GM18517 (cell line): Measurements from ENCODE around the gene PSEN2.

Experiments
- ATAC-seq: cut with Tn5 transposase; IDR thresholded peaks from one replicate; pipeline ENCODE4 v1.9.1; 2021; ENCODE audit warnings: mild to moderate bottlenecking, moderate library complexity; ENCODE audit not compliant: unreplicated experiment

The PSEN2 gene

DNA sequence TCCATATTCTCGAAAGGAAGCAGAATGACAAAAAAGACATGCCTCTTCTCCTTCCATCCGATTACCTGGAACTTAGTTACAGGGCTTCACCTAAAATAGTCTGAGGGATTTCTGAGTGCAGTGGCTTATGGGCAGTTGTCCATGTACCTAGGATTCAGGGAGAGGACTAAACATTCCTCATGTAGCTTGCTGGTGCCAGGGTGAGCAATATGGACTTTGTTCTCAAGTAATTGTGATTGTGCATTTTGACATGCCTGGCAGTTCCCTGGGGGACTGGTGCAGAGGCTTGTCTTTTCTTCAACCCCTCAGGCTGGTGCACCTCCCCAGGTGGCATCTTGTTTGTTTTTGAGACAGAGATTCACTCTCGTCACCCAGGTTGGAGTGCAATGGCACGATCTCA, 6.1 kb upstream of the PSEN2 start:
- ATAC-seq = no peak

GRCh38 chr1:226865590-226865989, 4.8 kb upstream of the PSEN2 start:
- ATAC-seq = no peak

GRCh38 chr1:226867461-226868054, 2.9 kb upstream of the PSEN2 start:
- no peak for ATAC-seq

- ATAC-seq = no peak
Observed at GRCh38 chr1:226868726-226869125, 1.7 kb upstream of the PSEN2 start.

GRCh38 chr1:226870026-226870400, 403 bp upstream of the PSEN2 start:
- ATAC-seq = peak; percentile 39

DNA sequence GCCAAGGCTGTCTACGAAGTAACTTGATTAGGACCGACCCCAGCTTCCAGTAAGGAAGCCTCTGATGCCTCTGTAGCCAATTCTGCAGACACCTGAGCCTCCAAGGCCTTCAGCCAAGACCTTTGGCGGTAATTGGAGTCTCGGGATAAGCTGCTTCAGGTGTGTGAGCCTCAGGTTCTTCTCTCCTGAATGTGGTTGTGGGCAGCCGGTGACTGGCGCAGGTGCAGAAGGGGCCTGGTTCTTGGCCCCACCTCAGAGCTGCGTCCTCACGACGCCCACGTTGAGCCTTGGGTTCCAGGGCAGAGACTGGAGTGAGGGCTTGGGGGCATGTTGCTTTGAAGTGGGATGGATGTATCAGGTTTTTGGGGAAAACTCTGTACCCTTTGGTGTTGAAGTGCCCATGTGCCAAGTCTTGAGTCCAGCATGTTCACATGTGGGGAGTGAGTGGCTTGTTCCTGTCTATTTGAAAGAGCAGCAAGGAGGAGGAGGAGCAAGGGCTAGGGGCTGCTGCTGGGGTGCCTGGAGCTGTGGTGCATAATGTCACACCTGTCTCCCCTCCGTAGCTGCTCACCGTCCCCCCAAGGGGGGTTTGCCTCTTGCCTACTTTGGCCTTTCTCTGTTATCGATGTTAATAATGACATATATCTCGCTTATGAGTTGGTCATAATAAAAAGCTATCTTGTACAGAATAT, 1.4 kb downstream of the PSEN2 start:
- no peak for ATAC-seq

GRCh38 chr1:226872437-226872836, 2.0 kb downstream of the PSEN2 start:
- no peak for ATAC-seq

DNA sequence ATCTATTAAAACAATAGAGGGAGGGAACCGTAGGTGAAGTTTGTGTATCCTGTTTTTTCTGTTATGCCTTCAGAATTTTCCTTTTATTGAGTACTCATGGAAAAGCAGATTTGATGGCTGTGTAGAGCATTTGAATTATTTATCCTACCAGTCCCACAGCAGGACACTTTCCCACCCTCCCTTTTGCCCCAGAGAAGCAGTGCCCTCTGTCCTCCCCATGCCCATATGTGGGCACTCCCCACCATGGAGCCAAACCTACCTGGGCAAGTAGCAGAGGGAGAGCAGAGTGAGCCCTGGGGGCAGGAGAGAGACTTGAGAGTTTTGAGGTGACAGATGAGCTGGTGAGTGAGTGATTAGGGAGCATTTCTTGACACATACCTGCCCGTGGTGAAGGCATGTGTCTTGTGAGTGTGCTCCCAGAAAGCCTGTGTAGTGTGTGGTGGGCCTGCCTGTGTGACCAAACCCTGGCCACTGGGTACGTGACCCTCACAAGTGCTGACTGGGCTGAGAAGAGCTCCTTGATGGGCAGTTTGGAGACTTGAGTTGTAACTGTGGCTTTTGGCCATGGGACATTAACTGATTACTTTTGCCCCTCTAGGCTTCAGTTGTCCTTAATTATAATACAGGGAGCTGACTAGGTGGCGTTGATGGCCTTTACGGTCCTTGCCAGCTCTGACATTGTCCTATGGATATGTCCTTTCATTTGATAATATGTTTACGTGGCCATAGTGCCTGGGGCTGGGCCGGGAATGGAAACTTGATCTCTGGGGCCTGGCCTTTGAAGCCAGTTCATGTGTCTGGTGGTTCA, 3.6 kb downstream of the PSEN2 start:
- no peak for ATAC-seq

GRCh38 chr1:226874579-226875425, 4.4 kb downstream of the PSEN2 start:
- no peak for ATAC-seq

DNA sequence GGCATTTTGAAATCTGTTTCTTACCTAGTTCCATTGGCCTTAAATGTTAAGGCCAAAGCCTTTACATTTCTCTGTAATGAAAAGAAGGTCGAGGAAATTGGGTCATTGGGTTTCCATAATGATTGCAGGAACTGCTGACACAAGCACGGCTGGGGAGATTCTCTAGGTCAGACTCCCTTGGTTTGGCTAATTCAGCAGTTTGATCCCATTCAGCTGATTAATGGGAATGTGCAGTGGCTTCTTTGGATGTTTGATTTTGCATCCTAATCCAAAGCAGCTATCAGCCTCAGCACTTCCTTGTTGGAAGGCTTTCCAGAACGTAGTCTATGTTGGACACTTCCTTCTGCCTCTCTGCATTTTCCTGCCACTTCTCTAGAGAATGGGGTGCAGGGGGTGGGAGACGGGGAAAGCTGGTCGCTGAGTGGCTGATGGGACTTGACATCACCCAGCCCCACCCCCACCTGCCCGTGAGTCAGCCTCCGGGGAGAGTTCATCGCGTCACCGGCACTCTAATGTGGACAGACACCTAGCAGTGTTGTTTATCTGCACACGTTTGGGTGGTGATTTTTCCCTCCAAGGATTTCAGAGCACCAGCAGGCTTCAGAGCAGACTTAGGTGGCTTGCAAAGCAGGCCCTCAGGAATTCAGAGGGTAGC, 5.4 kb downstream of the PSEN2 start:
- no peak for ATAC-seq

GRCh38 chr1:226877669-226878068, 7.3 kb downstream of the PSEN2 start:
- no peak for ATAC-seq

DNA sequence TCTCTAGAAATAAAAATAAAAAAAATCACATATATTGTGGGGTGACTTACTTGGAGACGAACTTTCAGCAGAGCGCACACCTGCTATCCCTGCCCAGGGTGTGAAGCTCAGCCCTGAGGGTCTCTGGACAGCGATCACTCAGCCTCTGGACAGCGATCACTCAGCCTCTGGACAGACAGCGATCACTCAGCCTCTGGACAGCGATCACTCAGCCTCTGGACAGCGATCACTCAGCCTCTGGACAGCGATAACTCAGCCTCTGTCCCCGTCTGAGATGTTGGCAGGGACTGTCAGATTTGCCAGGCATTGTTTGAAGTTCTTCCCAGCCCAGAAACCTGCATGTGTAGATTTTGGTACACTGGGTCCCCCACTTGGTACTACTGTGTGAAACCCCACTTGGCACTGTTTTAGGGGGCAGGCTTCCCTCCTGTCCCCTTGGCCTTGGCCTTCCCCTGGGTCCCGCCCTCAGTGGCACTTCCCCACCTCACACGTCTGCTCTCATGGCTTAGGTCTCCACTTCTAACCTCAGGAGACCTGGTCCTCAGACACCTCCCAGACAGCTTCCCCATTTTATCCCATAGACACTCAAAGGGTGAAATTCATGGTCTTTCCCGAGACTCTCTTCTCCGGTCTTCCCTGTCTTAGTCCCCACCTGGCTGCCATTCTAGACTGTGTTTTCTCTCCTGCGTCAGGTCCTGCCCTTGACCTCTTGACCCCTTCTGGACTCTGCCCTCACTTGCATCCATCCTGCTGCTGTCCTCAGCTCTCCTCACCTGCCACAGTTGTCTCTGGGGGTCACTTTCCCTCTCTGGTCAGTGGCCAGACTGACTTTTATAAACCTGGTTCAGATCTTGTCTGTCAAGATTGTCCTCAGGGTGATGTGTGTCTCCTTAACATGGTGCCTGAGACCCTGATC, 10.2 kb downstream of the PSEN2 start:
- no peak for ATAC-seq

- ATAC-seq = no peak
Observed at GRCh38 chr1:226881515-226882185, 11.2 kb downstream of the PSEN2 start.

DNA sequence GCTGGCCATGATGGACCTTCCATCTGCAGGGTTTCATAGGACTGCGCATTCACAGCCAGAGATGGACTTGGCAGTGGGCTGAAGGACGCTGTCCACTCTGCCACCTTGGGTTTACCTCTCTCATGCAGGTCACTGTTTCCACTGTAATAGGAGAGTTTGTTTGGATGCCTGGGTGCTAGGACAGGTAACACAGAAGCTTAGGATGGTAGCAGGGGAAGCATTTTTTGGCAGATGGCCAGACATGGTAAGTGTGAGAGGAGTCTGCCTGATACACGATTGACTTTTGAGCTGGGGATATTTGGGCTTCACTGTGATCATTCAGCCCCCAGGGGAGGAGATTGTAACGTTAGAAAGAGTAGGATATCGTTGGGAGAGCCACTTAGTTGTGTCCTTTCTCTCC, 11.8 kb downstream of the PSEN2 start:
- ATAC-seq = no peak

DNA sequence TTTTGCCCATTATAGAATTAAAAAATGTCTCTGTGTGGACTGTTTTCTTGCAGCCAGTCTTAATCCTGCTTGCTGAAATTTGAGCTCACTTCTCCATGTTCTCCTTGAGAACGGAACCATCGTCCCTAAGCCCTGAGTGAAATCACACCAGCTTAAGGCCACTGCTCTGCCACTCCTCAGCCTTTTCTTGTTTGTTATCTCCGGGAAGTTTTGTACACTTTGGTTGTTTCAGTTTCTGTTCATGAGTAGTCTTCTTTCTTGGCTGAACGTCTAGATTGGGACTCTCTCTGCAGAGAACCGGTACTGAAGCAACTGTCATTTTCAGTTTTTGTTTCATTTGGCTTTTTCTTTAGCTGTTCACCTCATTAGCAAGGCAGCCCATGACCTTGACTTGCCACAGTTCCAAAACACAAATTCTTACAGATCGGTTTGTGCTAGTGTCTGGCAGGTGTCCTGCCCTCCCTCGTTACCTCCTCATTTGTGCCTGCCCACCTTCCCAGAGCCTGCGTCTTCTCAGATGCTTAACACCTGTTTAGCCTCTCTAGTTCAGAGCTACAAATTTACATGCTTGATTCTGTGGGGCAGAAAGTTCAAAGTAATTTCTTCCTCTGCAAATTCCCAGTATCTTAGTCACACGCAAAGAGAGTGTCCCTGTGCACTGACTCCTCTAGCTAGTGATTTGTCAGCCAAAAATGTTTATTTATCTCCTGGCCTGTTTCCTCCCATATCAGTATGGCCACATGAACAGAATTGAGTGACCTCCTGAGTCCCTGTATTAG, 12.4 kb downstream of the PSEN2 start:
- peak; percentile 99 for ATAC-seq

GRCh38 chr1:226883630-226884029, 13.2 kb downstream of the PSEN2 start:
- no peak for ATAC-seq

DNA sequence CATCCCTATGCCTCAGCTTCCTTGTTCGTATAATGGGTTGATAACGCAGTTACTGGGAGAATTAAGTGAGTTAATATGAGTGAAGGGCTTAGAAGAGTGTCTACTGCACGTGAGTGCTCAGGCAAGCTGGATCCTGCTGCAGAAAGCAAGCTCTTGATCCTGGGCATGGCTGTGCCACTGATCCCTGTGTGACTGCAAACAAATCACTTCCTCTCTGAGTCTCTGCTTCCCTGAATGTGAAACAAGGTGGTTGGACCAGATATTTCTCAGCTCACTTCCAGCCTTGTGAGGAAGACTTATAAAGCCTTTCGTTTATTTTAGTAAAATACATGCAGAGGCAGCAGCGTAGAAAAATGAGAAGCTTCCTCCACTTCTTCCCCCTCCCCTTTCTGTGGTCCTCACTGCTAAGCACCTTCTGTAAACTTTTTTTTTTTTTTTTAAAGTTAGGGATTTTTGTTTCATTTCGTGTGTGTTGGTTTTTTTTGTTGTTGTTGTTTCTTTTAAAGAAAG, 13.8 kb downstream of the PSEN2 start:
- no peak for ATAC-seq
